Trophoblast cell (in vitro differentiated cells and primary cell): ENCODE results near the gene COL2A1.

Experiments used
- DNase-seq, 2 donors: peaks; one replicate each; pipeline ENCODE4 v3.0.0-alpha.2; 2016
- H2AFZ ChIP-seq: 2 replicates; pipeline ENCODE4 v1.6.1; 2013; ENCODE audit warnings: low read length, moderate library complexity, mild to moderate bottlenecking; ENCODE audit not compliant: insufficient read depth, poor library complexity
- H2AK5ac ChIP-seq: 2 replicates; pipeline ENCODE4 v1.6.1; 2013; ENCODE audit warnings: mild to moderate bottlenecking, low read length
- H2BK120ac ChIP-seq: 2 replicates; pipeline ENCODE4 v1.6.1; 2013; ENCODE audit warnings: low read length, mild to moderate bottlenecking, moderate library complexity; ENCODE audit not compliant: insufficient read depth, poor library complexity
- H2BK12ac ChIP-seq: 2 replicates; pipeline ENCODE4 v1.6.1; 2013; ENCODE audit warnings: mild to moderate bottlenecking, low read length, moderate library complexity
- H2BK5ac ChIP-seq: 2 replicates; pipeline ENCODE4 v1.6.1; 2013; ENCODE audit warnings: low read length, low read depth, moderate library complexity, mild to moderate bottlenecking; ENCODE audit not compliant: poor library complexity
- H3K14ac ChIP-seq: 2 replicates; pipeline ENCODE4 v1.6.1; 2013; ENCODE audit warnings: mild to moderate bottlenecking, low read length
- H3K18ac ChIP-seq: 2 replicates; pipeline ENCODE4 v1.6.1; 2013; ENCODE audit warnings: mild to moderate bottlenecking, low read length
- H3K23ac ChIP-seq: 2 replicates; pipeline ENCODE4 v1.6.1; 2013; ENCODE audit warnings: low read length
- H3K27ac ChIP-seq: 2 replicates; pipeline ENCODE4 v1.5.1; 2013; ENCODE audit warnings: low read depth, mild to moderate bottlenecking, inconsistent platforms, low read length, moderate library complexity
- H3K27me3 ChIP-seq: 2 replicates; pipeline ENCODE4 v1.6.1; 2013; ENCODE audit warnings: inconsistent platforms, mild to moderate bottlenecking, low read length, moderate library complexity; ENCODE audit not compliant: insufficient read depth
- H3K36me3 ChIP-seq, 2 experiments: 1 replicate in 1 of 2; 2 replicates in 1 of 2; pipeline ENCODE4 v1.6.1; 2013; ENCODE audit warnings: low read length in 2 of 2, mild to moderate bottlenecking in 2 of 2, moderate library complexity in 1 of 2; ENCODE audit not compliant: insufficient read depth in 2 of 2, control insufficient read depth in 1 of 2
- H3K4ac ChIP-seq: 2 replicates; pipeline ENCODE4 v1.6.1; 2013; ENCODE audit warnings: low read depth, mild to moderate bottlenecking, low read length, moderate library complexity
- H3K4me1 ChIP-seq, 2 experiments: 1 replicate in 1 of 2; 2 replicates in 1 of 2; pipeline ENCODE4 v1.6.1; 2013; ENCODE audit warnings: low read length in 2 of 2, mild to moderate bottlenecking in 2 of 2, moderate library complexity in 1 of 2; ENCODE audit not compliant: insufficient read depth in 2 of 2, control insufficient read depth in 1 of 2
- H3K4me2 ChIP-seq: 2 replicates; pipeline ENCODE4 v1.6.1; 2013; ENCODE audit warnings: inconsistent platforms, mild to moderate bottlenecking, low read length, moderate library complexity
- H3K4me3 ChIP-seq: 2 replicates; pipeline ENCODE4 v1.5.1; 2013; ENCODE audit warnings: mild to moderate bottlenecking, low read depth, low read length, inconsistent platforms
- H3K79me1 ChIP-seq: one replicate; pipeline ENCODE4 v1.6.1; 2013; ENCODE audit warnings: low read length
- H3K79me2 ChIP-seq: 2 replicates; pipeline ENCODE4 v1.6.1; 2013; ENCODE audit warnings: low read length, mild to moderate bottlenecking; ENCODE audit not compliant: control insufficient read depth, insufficient read depth, poor library complexity
- H3K9ac ChIP-seq: 2 replicates; pipeline ENCODE4 v1.6.1; 2013; ENCODE audit warnings: mild to moderate bottlenecking, low read length
- H3K9me3 ChIP-seq: 2 replicates; pipeline ENCODE4 v1.6.1; 2013; ENCODE audit warnings: low read depth, mild to moderate bottlenecking, control low read depth, inconsistent platforms, low read length; ENCODE audit not compliant: insufficient read depth
- H4K12ac ChIP-seq: 2 replicates; pipeline ENCODE4 v1.6.1; 2013; ENCODE audit warnings: low read depth, mild to moderate bottlenecking, low read length, moderate library complexity
- H4K8ac ChIP-seq: 2 replicates; pipeline ENCODE4 v1.6.1; 2013; ENCODE audit warnings: low read depth, mild to moderate bottlenecking, low read length, moderate library complexity
- H4K91ac ChIP-seq: one replicate; pipeline ENCODE4 v1.6.1; 2013; ENCODE audit warnings: low read depth, mild to moderate bottlenecking, low read length, moderate library complexity
- WGBS: extraction: QIAGEN DNeasy Blood & Tissue Kit; methylation state at CpG from one replicate; pipeline ENCODE4 v1.1.7; 2013; ENCODE audit warnings: missing lambda C conversion rate; ENCODE audit not compliant: insufficient read length, insufficient coverage; ENCODE audit errors: extremely low coverage; 5-methylcytosine and 5-hydroxymethylcytosine counted together

The COL2A1 gene

DNA sequence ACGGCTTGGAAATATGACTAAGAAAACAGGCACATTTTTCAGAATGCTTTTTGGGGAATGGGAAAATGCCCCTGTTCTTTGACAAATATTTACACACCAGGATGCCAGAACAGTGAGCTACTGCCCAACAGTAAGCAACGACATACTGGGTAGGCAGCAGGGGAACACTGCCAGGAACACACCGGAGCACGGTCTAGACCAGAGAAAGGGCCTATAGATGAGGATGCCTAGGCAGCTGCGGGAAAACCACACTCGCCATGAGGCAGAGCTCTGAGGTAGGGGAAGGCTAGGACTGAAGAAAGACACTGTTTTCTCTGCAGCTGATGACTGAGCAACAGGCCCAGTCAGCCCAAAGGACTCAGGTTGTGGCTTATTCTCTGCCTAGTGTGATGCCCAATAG, 45.9 kb upstream of the COL2A1 start:
- no peaks in the 10 kb centered on the region for H3K4me1 ChIP-seq
- H3K27ac ChIP-seq: no peak overlapping the region
- no peaks in the 10 kb centered on the region for H3K27me3 ChIP-seq
- no peak overlapping the region for H3K4me3 ChIP-seq
- H4K12ac ChIP-seq: no peak overlapping the region
- H3K23ac ChIP-seq: no peak overlapping the region
- no peak overlapping the region for H4K91ac ChIP-seq
- H3K18ac ChIP-seq: no peak overlapping the region
- H2BK12ac ChIP-seq: no peak overlapping the region
- H2BK120ac ChIP-seq: no peak overlapping the region
- no CpG with 5 or more reads among the region's 6 CpGs for WGBS
- H3K79me2 ChIP-seq: no peaks in the 10 kb centered on the region
- no peak overlapping the region for H2AK5ac ChIP-seq
- H4K8ac ChIP-seq: no peak overlapping the region
- H3K14ac ChIP-seq: no peak overlapping the region
- H3K4me2 ChIP-seq: no peak overlapping the region
- no peaks in the 10 kb centered on the region for H3K9me3 ChIP-seq
- H2BK5ac ChIP-seq: no peak overlapping the region
- DNase-seq: no peak
- no peaks in the 10 kb centered on the region for H3K79me1 ChIP-seq
- no peak overlapping the region for H3K4ac ChIP-seq
- H3K9ac ChIP-seq: no peak overlapping the region
- peaks cover under 1 to 8% of the 10 kb centered on the region in 2 experiments for H3K36me3 ChIP-seq
- H2AFZ ChIP-seq: no peak overlapping the region

DNA sequence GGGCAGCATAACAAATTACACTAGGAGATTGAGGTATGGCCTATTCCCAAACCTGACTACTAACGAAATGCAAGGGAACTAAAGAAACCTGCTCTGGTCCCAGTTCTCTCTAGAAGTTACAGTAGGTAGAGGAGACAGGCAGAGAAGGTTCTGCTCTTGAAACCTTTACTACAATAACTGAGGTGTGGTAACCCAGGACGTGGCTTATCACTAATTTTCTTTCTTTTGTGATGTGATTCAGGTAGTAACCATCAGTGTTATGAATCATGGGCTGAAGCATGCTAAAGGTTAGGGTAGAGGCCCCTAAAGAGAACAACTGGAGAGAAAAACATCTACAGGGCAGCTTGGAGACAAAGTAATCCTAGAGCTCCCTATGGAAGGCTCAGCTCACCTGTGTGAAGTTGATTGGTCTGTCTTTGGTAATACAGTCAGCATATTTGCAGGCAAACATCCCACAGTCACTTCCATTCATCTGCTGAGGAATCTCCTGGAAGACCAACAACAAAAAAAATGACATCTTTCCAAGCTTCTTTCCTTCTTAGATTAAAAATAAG, 41.8 kb upstream of the COL2A1 start:
- H3K9me3 ChIP-seq: no peaks in the 10 kb centered on the region
- H2BK12ac ChIP-seq: no peak overlapping the region
- no peak for DNase-seq
- no peak overlapping the region for H4K8ac ChIP-seq
- no peak overlapping the region for H3K23ac ChIP-seq
- no peak overlapping the region for H4K12ac ChIP-seq
- no peak overlapping the region for H2BK120ac ChIP-seq
- no peak overlapping the region for H3K14ac ChIP-seq
- H2BK5ac ChIP-seq: no peak overlapping the region
- WGBS: no CpG with 5 or more reads among the region's 2 CpGs
- H3K27me3 ChIP-seq: no peaks in the 10 kb centered on the region
- no peak overlapping the region for H3K27ac ChIP-seq
- H3K4me3 ChIP-seq: no peak overlapping the region
- H2AK5ac ChIP-seq: no peak overlapping the region
- no peak overlapping the region for H2AFZ ChIP-seq
- no peaks in the 10 kb centered on the region for H3K79me1 ChIP-seq
- H4K91ac ChIP-seq: no peak overlapping the region
- H3K18ac ChIP-seq: no peak overlapping the region
- H3K79me2 ChIP-seq: no peaks in the 10 kb centered on the region
- no peak overlapping the region for H3K4ac ChIP-seq
- H3K4me2 ChIP-seq: no peak overlapping the region
- H3K4me1 ChIP-seq: no peaks in the 10 kb centered on the region
- peaks cover 5 to 14% of the 10 kb centered on the region in 2 experiments for H3K36me3 ChIP-seq
- no peak overlapping the region for H3K9ac ChIP-seq

DNA sequence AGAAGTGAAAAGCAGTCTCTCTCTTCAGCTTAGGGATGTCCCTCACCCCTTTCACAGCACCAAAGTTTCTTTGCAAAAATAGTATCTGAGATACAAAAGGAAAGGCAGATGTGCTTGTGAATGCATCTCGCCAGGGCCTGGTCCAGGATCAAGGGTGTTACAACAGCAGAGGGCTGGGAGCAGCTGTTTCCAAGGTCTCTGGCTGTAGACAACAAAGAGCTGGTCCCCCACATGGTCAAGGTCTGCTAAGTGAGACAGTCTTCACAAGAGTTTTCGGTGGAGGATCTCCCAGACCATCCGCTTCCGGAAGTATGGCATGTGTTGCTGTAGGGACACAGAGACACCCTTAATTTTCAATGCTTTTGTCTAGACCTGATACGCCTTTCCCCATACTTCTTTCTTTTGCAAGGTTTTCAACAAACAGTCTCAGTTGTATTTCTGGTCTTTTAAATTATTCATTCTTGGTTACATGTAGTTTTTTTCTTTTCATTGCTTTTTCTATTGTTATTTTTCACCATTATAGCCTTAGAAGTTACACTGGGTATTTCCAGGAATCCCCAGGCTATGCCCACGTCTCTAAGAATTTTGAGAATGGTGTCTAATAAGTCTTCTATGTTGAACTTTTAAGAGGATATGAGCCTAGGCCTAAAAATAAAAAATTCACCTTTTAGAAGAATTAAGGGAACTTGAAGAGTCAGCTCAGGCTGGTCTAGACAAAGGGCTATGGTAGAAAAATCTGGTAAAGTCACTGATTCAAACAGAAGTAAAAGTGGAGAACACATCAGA, 41.0 kb upstream of the COL2A1 start:
- H4K91ac ChIP-seq: no peak overlapping the region
- H2AFZ ChIP-seq: no peak overlapping the region
- no peak overlapping the region for H3K4me3 ChIP-seq
- no peak overlapping the region for H3K14ac ChIP-seq
- no peaks in the 10 kb centered on the region for H3K79me2 ChIP-seq
- no peak overlapping the region for H3K27ac ChIP-seq
- no peaks in the 10 kb centered on the region for H3K27me3 ChIP-seq
- H3K4me2 ChIP-seq: no peak overlapping the region
- no peak overlapping the region for H2BK120ac ChIP-seq
- no peak overlapping the region for H3K23ac ChIP-seq
- no peak for DNase-seq
- H3K4me1 ChIP-seq: no peaks in the 10 kb centered on the region
- H3K79me1 ChIP-seq: no peaks in the 10 kb centered on the region
- H3K36me3 ChIP-seq: peaks cover 5 to 14% of the 10 kb centered on the region in 2 experiments
- no CpG with 5 or more reads among the region's 6 CpGs for WGBS
- H3K9me3 ChIP-seq: no peaks in the 10 kb centered on the region
- H2AK5ac ChIP-seq: no peak overlapping the region
- no peak overlapping the region for H4K8ac ChIP-seq
- no peak overlapping the region for H3K18ac ChIP-seq
- no peak overlapping the region for H4K12ac ChIP-seq
- H2BK5ac ChIP-seq: no peak overlapping the region
- H2BK12ac ChIP-seq: no peak overlapping the region
- H3K4ac ChIP-seq: no peak overlapping the region
- H3K9ac ChIP-seq: no peak overlapping the region

DNA sequence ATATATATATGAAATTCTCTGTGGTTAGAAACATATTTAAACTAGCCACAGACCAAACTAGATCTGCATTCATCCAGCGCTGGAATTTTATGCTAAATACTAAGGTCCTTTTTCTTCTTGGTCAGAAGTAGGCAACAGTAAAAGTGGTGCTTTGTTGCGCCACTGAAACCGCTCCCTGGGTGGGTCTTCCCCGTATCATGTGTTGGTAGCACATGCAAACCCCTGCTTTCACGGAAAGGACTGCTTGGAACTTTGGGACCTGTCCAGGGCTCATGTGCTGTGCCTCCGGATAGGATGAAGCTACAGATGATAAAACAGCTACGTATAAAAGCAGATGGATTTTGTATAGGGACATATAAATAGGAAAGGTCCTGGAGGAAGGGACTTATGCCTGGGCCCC, 40.1 kb upstream of the COL2A1 start:
- WGBS: no CpG with 5 or more reads among the region's 7 CpGs
- Histone ChIP-seq H2AFZ (no peak overlapping the region), H4K12ac (no peak overlapping the region), H4K8ac (no peak overlapping the region), H2BK12ac (no peak overlapping the region), H2AK5ac (no peak overlapping the region), H3K36me3 (peaks cover 5 to 14% of the 10 kb centered on the region in 2 experiments), H3K4ac (no peak overlapping the region), H3K4me3 (no peak overlapping the region), H3K27me3 (no peaks in the 10 kb centered on the region), H3K14ac (no peak overlapping the region), H3K4me1 (no peaks in the 10 kb centered on the region), H3K27ac (no peak overlapping the region), H4K91ac (no peak overlapping the region), H2BK5ac (no peak overlapping the region), H3K79me1 (no peaks in the 10 kb centered on the region), H3K18ac (no peak overlapping the region), H3K4me2 (no peak overlapping the region), H2BK120ac (no peak overlapping the region), H3K9me3 (no peaks in the 10 kb centered on the region), H3K9ac (no peak overlapping the region), H3K79me2 (no peaks in the 10 kb centered on the region), H3K23ac (no peak overlapping the region)
- DNase-seq: no peak
